ENCODE data around the gene ADCY10.

- TF ChIP-seq CTCF (IDR thresholded peaks at IDR 0.05): no peak
- no peak for TF ChIP-seq POLR2A (IDR thresholded peaks at IDR 0.05)
Measured at GRCh38 chr1:167861664-167862381, 52.1 kb downstream of the ADCY10 start.

Data from right lobe of liver (tissue), 4 donors.